T follicular helper cell (primary cell): ENCODE results near the gene LGALS9C.
"Not testable (repeated sequence)": the region's sequence is repeated elsewhere in the genome, so short reads cannot be mapped to it uniquely, and the experiment has no call there.

Experiments
- DNase-seq: peaks from one replicate; pipeline ENCODE4 v3.0.0-alpha.2; 2020; ENCODE audit warnings: low read depth

LGALS9C gene

DNA sequence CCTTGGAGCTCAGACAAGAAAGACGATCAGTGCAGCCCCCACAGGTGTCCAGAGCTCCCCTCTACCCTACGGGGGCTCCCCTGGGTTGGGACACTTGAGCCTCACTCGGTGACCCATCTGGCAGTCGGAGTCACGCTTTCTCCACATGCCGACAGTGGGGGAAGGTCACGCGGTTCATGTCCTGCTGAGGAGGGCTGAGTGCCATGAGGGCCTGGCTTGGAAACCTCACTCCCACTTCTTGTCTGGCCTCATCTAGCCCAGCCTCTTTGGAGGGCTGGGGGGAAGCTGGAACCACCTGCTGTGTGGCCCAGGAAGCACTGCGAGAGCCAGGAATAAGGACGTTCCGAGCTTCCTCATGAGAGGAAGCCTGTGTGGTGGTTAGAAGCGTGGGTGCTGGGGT is 1.8 kb downstream of the LGALS9C start:
- not testable (repeated sequence) for DNase-seq

DNA sequence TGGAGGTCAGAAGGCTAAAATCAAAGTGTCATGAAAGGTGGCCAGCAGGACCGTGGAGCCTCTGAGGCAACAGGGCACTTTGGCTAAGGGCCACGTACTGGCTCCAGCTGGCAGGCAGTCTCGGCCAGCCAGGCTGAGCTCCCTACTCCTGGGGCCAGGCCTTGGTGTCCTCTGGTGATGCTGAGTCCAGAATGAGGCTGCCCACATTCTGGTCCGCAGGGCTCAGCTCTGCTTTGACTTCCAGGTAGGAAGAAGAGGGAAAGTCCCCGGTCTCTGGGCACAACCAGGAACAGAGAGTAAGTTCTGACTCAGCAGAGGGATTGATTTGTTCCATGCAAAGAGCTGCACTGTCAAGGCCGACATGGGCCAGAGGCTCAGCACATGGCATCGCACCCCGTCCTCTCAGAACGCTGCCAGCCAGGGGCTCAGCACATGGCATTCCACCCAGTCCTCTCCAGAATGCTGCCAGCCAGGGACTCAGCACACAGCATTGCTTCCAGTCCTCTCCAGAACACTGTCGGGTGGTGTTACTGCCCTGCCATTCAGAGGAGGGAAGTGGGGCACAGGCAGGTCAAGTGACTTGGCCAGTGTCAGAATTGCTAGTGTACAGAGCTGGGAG is 2.5 kb downstream of the LGALS9C start:
- not testable (repeated sequence) for DNase-seq

DNA sequence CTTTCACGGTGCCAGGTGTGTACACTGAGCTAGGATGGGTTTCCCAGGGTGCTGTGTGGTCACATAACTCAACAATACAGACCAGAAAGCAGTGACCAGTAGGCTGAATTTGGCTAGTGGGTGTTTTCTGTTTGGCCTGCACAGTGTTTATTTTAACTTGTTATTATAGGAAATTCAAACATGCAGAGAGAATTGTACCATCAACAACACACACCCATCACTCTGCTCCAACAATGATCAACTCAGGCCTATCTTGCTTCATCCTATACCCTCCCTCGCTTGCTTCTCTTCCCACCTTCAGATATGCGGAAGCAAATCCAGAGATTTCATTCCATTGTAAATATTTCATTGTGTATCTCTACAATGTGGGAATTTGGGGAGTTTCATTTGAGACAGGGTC is 5.2 kb downstream of the LGALS9C start:
- DNase-seq = not testable (repeated sequence)

DNA sequence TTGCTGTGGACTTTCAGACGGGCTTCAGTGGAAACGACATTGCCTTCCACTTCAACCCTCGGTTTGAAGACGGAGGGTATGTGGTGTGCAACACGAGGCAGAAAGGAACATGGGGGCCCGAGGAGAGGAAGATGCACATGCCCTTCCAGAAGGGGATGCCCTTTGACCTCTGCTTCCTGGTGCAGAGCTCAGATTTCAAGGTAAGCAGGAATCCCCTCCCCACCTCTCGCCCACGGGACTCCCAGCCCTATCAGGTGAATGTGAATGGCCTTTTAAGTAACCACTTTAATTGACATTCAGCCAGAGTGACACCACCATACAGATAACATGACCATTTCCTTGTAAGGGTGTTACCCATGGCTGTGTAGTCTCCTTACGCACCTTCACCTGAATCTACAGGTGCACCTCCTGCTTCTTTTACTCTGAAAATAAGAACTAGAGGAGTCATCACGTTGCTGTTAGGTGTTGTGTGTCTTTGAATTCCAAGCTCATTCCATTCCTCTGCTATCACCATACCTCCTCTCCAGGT is 9.4 kb downstream of the LGALS9C start:
- DNase-seq = not testable (repeated sequence)

- not testable (repeated sequence) for DNase-seq
Observed at GRCh38 chr17:18487633-18488032, 11.0 kb downstream of the LGALS9C start.

DNA sequence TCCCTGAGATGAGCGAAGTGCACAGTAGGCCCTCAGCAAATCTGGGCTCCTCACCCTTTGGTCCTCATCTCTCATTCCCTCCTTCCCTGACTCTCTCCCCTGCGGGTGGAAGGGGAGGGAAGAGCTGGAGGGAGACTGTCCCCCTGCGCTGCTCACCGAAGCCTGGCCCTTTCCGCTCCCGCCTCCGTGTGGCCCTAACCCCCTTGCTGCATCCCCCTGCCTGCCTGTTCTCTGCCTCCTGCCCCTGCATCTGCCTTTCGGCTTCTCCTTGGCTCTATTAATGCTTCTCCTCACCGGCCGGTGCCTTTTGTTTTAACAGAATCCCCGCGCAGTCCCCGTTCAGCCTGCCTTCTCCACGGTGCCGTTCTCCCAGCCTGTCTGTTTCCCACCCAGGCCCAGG is 12.0 kb downstream of the LGALS9C start:
- not testable (repeated sequence) for DNase-seq

DNA sequence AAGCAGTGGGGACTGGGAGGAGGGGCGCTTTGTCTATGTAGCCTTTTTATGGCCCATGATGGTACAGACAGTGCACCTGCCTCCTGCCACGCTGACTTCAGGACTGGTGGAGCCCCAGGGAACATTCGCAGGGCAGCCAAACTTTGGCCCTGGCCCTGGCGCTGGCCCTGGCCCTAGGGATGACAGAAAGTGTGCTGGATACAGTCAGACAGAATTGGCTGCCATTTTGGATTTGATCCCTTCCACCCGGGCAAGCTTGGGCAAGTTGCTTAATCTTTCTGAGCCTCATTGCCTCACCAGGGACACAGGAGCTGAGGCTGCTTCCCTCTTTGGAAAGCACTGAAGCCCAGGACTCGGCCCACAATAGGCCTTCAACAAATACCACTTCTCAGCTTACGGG is 13.4 kb downstream of the LGALS9C start:
- not testable (repeated sequence) for DNase-seq

GRCh38 chr17:18492712-18493480 is 16.3 kb downstream of the LGALS9C start:
- DNase-seq = not testable (repeated sequence)

- not testable (repeated sequence) for DNase-seq
Observed at GRCh38 chr17:18494250-18494768, 17.7 kb downstream of the LGALS9C start.

- not testable (repeated sequence) for DNase-seq
Observed at GRCh38 chr17:18497044-18497443, 20.5 kb downstream of the LGALS9C start.

GRCh38 chr17:18499100-18499499 is 22.5 kb downstream of the LGALS9C start:
- DNase-seq = not testable (repeated sequence)

GRCh38 chr17:18499756-18500155 is 23.2 kb downstream of the LGALS9C start:
- not testable (repeated sequence) for DNase-seq

DNA sequence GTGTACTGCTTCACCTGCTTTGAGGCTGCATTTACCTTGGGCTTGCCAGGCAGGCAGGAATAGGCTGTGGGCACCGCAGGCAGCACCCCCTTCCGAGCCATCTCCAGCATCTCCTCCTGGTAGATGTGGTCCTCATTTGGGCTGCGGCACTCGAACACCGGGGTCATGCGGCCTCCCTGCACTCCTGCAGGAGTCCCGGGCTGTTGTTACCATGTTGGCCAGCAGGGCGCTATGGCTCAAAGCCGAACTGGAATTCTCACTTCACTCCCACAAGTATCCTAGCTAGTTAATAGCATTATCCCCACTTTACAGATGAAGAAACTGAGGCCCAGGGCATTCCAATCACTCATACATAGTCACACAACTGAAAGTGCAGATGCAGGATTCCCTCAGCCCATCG is 23.7 kb downstream of the LGALS9C start:
- DNase-seq = not testable (repeated sequence)

DNA sequence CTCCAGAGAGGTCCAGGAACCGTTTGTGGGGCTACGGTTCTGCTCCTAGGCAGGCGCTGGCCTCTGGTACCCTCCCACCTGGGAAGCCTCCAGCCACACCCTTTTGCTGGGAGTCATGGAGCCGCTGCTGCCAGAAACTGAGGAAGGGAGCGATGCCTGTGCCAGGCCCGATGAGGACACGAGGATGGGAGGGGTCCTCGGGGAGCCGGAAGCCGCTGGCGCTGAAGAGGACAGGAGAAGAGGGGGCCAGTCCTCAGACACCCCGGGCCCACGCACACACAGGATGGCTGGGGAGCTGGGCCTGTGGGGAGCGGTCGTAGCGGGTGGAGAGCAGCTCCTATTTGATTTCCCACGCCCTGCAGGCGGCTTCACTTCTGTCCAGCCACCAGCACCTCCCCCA is 24.2 kb downstream of the LGALS9C start:
- not testable (repeated sequence) for DNase-seq

DNA sequence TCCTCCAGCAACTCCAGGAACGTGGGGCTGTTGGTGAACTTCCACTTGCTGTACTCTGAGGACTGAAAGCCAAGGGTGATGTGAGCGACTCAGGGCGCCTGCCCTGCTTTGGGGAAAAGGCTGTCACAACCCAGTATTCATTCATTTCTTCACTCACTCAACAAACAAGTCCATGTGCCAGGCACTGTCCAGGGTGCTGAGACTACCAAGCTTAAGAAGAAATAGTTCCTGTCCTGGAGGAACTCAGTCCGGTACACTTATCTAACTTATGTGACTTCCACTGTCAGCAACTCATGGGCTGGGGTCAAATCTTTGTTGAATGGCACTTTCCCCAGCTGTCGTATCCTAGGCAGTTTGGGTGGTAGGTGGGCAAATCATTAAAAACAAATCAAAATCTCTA is 26.6 kb downstream of the LGALS9C start:
- not testable (repeated sequence) for DNase-seq

DNA sequence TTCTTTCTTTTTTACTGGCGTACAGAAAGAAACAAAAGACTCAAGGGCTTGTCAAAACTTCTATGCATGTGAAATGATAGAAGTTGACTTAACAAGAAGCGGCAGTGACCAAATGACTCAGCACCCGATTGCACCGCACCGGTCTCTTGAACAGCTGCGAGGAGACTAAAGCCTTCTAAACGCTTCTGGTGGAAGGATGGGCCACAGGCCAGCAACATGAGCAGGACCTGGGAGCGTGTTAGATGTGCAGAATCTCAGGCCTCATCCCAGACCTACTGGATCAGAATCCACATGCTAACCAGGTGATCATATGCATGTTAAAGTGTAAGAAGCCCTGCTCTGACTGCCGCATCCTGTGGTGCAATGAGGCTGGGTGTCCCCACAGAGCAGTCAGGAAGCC is 31.1 kb downstream of the LGALS9C start:
- DNase-seq = not testable (repeated sequence)

DNA sequence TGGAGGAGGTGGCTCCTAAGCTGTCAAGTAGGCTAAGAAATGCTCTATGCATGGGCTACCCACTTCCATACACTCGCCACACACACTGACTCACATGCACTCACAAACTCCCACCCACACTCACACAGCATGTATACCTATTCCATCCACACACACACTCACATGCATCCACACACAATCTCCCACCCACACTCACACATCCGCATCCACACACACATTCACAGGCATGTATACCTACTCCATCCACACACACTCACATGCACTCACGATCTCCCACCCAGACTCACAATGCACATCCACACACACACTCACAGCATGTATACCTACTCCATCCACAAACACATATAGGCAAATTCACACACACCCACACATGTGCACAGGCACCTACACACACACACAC is 32.1 kb downstream of the LGALS9C start:
- not testable (repeated sequence) for DNase-seq

DNA sequence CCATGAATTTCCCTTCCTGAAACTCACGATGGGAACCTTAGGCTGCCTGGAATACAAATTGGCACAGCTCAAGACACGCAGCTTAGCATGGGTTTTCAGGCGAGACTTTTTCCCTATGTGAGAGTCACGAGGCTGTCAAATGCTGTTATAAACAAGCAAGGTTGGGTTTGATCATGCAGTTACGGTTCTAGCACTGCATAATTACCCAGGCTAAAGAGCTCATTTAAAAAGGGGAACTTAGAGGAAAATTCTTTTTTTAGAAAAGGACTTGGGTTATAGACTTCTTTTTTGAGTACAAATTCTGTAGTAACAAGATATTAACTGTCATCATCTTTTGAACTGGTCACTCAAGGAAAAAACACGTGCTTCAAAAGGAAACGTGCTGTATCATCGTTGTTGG is 44.5 kb downstream of the LGALS9C start:
- DNase-seq = not testable (repeated sequence)

- DNase-seq = not testable (repeated sequence)
Observed at GRCh38 chr17:18525015-18525414, 48.4 kb downstream of the LGALS9C start.

DNA sequence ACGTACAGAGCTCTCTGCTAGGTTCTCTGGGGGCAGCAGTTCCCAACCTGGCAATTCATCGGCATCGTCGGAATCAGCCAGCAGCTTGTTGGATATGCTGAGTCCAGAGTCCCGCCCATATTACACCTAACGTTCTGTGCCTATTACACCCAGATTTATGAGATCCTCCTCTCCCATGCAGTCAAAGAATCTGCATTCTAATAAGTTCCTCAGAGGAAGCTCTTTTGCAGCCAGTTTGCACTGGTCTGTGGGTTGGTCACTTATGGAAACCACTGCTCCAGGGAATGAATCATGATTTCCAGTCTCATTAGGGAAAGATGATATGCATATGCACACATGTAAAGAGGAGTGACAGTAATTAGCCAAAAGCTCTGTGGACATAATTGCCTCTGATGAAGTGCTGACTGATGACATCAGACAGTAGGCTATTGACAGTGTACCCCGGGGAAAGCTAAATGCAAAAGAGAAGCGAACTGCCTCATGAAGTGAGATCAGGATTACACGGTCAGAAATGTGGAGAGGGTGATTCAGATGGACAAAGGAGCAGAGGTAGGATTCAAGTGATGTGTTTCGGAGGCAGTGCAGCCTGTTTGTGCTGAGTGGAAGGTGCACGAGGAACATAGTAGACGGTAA is 49.7 kb downstream of the LGALS9C start:
- not testable (repeated sequence) for DNase-seq

- DNase-seq = not testable (repeated sequence)
Observed at GRCh38 chr17:18527354-18527753, 50.8 kb downstream of the LGALS9C start.

DNA sequence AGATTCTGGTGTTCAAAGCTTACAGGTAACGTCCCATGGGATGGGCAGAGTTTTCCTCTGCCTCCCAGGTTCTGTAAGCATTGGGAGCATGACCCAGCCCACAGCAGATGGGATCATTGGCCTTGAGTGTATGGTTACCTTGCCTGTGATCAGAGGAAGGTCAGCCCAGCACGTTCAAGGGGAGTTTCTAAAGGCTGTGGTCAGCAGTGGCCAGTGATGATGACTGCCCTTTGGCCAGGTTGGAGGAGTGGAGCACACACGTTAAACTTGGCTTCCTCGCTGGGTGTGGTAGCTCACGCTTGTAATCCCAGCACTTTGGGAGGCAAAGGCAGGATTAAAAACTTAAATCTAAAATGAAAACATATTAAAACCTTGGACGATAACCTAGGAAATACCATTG is 51.8 kb downstream of the LGALS9C start:
- DNase-seq = not testable (repeated sequence)
